Pancreas (tissue), 10 donors: ENCODE results near the gene CFAP100. TPM values are rescaled to one million over a fixed set of nuclear protein-coding genes. Genes with fewer than 3 reads are reported as not detected.

Experiments used
- ATAC-seq, 4 donors: fragments of 200-7000 bp; cut with Tn5 transposase; one replicate each; pipeline versions ENCODE4 v1.8.0 to v1.9.1; 2020; ENCODE audit warnings: mild to moderate bottlenecking in 4 of 4, moderate library complexity in 4 of 4
- DNase-seq, 6 donors: peaks; one replicate each; pipeline ENCODE4 v3.0.0-alpha.2; 2020
- FAIRE-seq: peaks from 2 replicates; lab custom pipeline; 2012; peaks lifted over from hg19 to GRCh38; lab: Jason Lieb, UNC
- H3K27ac ChIP-seq, 4 donors: fragments of 200-600 bp; sonication (generic); 1 replicate in 3 of 4; 2 replicates in 1 of 4; pipeline versions ENCODE4 v1.5.0 to v1.8.0; 2020
- H3K27me3 ChIP-seq, 4 donors: fragments of 200-600 bp; one replicate each; pipeline ENCODE4 v1.8.0; 2021
- H3K36me3 ChIP-seq, 3 donors: fragments of 200-600 bp; sonication (generic) in 1 of 3; one replicate each; pipeline versions ENCODE4 v1.5.0 to v1.8.0; 2020 to 2021
- H3K4me1 ChIP-seq, 3 donors: fragments of 200-600 bp; one replicate each; pipeline ENCODE4 v1.8.0; 2021
- H3K4me3 ChIP-seq, 4 donors: fragments of 200-600 bp; sonication (generic) in 2 of 4; one replicate each; pipeline versions ENCODE4 v1.5.0 to v1.8.0; 2020 to 2021
- H3K9me3 ChIP-seq, 4 donors: fragments of 200-600 bp; one replicate each; pipeline ENCODE4 v1.8.0; 2021
- WGBS, 2 donors: extraction: QIAGEN DNeasy Blood & Tissue Kit; methylation state at CpG; one replicate each; pipeline ENCODE4 v1.1.7; 2013; 5-methylcytosine and 5-hydroxymethylcytosine counted together
- intact Hi-C, 3 donors: fragments of 100-400 bp; cut with DNase I; formaldehyde crosslinking; loops; one replicate each; pipeline versions ENCODE4 v1.11.1 to v1.14.2; 2022
- polyA plus RNA-seq, 2 donors: library from polyadenylated mRNA; stranded (reverse); fragments of 200-250 nt; gene quantifications; one replicate each; pipeline ENCODE4 v1.2.3, GENCODE V29; 2013
- total RNA-seq, 6 donors: library from RNA; stranded (reverse); fragmentation: NEBNext Ultra II Directional in 4 of 6; extraction: Animal tissue kit (Norgen Biotek cat#: 25700) in 4 of 6; gene quantifications; one replicate each; pipeline versions ENCODE4 v1.2.1 to v1.2.4, GENCODE V29; 2021 to 2023
- TF ChIP-seq, protein P1 (sequence below), 4 donors: fragments of 200-600 bp; sonication (generic) in 3 of 4; IDR thresholded peaks; one replicate each; pipeline versions ENCODE4 v1.5.0 to v1.8.0; 2021; ENCODE audit warnings: antibody characterized with exemption in 4 of 4
- donor health status: healthy with polysubstance abuse.
- donor health status: DM: no; HTN: no; CAD: no; lungs with moderate emphysema.
- donor health status: DM: no; HTN: no; CAD: no.
- donor health status: control.
- donor health status: control.
- donor health status: Bipolar disorder and iron deficiency.
- donor health status: DM: yes; HTN: yes; CAD: no.
- donor health status: DM: no; HTN: no; CAD: no.
- donor health status: DM: no; HTN: no; CAD: no.
- donor health status: DM: yes; HTN: yes; CAD: no.

Gene CFAP100
- total and polyA plus RNA-seq, 8 donors: not detected

DNA sequence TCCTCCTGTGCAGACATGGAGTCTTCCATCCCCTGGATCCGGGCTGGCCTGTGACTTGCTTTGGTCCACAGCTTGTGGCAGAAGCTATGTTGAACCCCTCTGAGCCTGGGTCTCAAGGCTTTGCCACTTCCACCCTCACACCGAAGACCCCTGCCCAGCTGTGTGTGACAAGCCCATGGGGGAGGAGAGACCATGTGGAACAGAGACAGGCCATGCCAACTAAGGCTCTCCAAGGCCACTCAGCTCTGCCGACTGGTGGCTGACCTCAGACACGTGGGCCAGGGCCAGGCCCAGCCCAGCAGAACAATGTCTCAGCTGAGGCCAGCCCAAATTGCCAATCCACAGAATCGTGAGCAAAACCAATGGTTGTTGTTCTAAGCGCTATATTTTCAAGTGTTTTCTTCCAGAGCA lies 16.4 kb upstream of the CFAP100 start:
- DNase-seq (peak in 1 of 6 donors; percentile 49), FAIRE-seq (no peak), ATAC-seq (peak in 2 of 4 donors; percentile 59 to 73)
- Histone ChIP-seq H3K27me3 (no peaks in the 10 kb centered on the region), H3K27ac (no peak overlapping the region), H3K9me3 (no peaks in the 10 kb centered on the region), H3K4me1 (no peaks in the 10 kb centered on the region), H3K4me3 (no peak overlapping the region), H3K36me3 (no peaks in the 10 kb centered on the region)
- TF ChIP-seq, protein P1, sequence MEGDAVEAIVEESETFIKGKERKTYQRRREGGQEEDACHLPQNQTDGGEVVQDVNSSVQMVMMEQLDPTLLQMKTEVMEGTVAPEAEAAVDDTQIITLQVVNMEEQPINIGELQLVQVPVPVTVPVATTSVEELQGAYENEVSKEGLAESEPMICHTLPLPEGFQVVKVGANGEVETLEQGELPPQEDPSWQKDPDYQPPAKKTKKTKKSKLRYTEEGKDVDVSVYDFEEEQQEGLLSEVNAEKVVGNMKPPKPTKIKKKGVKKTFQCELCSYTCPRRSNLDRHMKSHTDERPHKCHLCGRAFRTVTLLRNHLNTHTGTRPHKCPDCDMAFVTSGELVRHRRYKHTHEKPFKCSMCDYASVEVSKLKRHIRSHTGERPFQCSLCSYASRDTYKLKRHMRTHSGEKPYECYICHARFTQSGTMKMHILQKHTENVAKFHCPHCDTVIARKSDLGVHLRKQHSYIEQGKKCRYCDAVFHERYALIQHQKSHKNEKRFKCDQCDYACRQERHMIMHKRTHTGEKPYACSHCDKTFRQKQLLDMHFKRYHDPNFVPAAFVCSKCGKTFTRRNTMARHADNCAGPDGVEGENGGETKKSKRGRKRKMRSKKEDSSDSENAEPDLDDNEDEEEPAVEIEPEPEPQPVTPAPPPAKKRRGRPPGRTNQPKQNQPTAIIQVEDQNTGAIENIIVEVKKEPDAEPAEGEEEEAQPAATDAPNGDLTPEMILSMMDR (IDR thresholded peaks at IDR 0.05): no peak
- WGBS, 2 donors: 60 to 61% methylated on average over 6 of the region's 6 CpGs
- intact Hi-C loops: no loop called here

DNA sequence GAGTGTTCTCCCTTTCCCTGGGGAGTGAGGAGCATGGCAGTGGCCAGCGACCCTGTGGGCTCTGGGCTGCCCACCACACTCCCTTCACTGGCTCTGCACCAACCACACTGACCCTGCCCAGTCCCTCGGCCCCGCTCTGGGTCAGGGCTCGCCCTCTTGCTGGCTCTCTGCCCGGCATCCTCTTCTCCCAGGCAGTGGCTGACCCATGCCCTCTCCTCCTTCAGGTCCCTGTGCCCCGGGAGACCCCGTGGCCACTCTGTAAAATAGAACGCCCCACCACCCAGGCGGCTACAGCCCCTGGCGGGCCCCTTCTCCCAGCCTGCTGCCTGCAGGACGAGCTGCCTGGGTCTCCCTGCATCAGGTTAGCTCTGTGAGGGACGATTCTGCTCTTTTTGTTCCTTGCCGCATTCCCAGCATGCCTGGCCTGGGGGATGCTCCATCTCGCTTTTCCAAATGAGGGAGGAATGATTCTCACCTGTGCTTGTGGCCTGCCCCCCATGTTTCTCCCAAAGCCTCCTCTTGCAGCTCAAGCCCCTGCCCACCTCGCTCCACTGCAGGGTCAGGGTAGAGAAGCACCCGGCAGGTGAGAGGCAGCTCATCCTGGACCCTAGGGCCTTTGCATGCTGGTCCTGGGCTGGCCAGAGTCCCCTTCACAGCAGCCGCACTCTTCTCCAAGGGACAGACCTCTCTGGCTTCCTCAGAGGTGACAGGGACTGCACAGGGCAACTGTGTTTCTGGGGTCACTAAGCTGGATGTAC lies 14.5 kb upstream of the CFAP100 start:
- no peaks in the 10 kb centered on the region for H3K9me3 ChIP-seq
- WGBS, 2 donors: 77 to 85% methylated on average over 16 to 17 of the region's 17 CpGs
- TF ChIP-seq, protein P1 (IDR thresholded peaks at IDR 0.05): no peak
- H3K4me3 ChIP-seq: no peak overlapping the region
- no peaks in the 10 kb centered on the region for H3K27me3 ChIP-seq
- H3K4me1 ChIP-seq: no peaks in the 10 kb centered on the region
- intact Hi-C loops: no loop called here
- H3K36me3 ChIP-seq: no peaks in the 10 kb centered on the region
- FAIRE-seq: no peak
- no peak for ATAC-seq
- H3K27ac ChIP-seq: no peak overlapping the region
- peak in 2 of 6 donors; percentile 46 to 52 for DNase-seq

DNA sequence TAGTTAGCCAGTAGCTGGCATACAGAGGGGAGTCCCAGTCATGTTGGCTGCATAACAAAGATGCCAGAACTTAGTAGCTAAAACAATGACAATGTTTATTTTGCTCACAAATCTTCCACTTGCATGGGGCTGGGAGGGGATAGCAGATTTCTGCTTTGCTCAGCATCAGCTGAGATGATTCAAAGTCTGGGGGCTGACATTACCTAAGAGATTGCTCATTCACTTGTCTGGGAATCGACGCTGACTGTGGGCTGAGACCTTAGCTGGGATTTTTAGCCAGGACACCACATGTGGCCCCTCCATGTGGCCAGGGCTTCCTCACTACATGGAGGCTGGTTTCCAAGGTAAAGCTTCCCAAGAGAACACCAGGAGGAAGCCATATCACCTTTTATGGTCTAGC lies 12.7 kb upstream of the CFAP100 start:
- intact Hi-C loops: no loop called here
- 32 to 60% methylated on average over 2 of the region's 2 CpGs for WGBS, 2 donors

DNA sequence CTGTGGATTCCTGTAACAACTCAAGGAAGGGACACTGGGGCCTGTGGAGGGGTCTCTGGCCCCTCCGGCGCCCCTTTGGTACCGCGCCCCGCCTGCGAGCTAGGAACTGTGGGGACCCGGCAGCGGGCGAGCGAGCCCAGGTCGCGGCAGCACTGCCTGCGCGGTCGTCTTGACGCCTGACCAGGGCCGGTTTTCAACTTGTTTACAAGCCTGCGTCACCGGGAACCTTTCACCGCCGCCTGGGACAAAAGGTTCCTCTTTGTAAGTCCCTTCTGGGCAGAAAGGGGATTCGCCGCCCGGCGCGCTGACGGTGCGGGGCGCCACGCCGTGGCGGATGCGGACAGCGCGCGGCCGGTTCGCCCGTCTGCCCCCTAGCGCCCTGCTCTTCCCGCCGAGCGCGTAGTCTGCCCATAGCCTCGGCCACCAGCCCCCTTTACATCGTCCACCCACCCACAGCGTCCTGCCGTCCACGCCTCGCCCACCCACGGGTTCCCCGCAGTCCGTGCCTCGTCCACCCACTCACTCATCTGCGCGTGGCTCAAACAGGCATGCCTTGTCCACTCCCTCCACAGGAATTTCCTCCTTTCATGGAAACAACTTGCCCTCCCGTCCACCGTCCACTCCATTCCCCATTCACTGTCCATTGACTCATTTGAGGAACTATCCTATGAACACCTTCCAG lies 5.5 kb upstream of the CFAP100 start:
- Histone ChIP-seq H3K27ac (peak overlapping the region; percentile 76 to 85 (median 84)), H3K9me3 (no peaks in the 10 kb centered on the region), H3K4me3 (peak overlapping the region in 2 of 4 donors; percentile 21 to 42), H3K27me3 (no peaks in the 10 kb centered on the region), H3K36me3 (no peaks in the 10 kb centered on the region), H3K4me1 (peaks cover 0 to 5% (median 0%) of the 10 kb centered on the region in 3 donors)
- ATAC-seq: peak; percentile 97 to 99 (median 99)
- DNase-seq: peak; percentile 92 to 97 (median 93)
- no peak for FAIRE-seq
- TF ChIP-seq, protein P1 (IDR thresholded peaks at IDR 0.05): peak; percentile 78 to 99 (median 92)
- 2 to 3% methylated on average over 57 to 58 of the region's 58 CpGs for WGBS, 2 donors
- intact Hi-C loops: no loop called here

More for the DNA sequence above, 12.7 kb upstream of the CFAP100 start:
- H3K4me1 ChIP-seq: no peaks in the 10 kb centered on the region
- H3K4me3 ChIP-seq: no peak overlapping the region
- DNase-seq (no peak), FAIRE-seq (no peak), ATAC-seq (no peak)
- no peaks in the 10 kb centered on the region for H3K36me3 ChIP-seq
- TF ChIP-seq, protein P1 (IDR thresholded peaks at IDR 0.05): no peak
- H3K27me3 ChIP-seq: no peaks in the 10 kb centered on the region
- H3K9me3 ChIP-seq: no peaks in the 10 kb centered on the region
- H3K27ac ChIP-seq: no peak overlapping the region
